Measurements from ENCODE around the gene BMP4. TPM values are rescaled to one million over a fixed set of nuclear protein-coding genes. Genes with fewer than 3 reads are reported as not detected.
A peak's percentile ranks its signal among the peaks of the same experiment; 100 is the strongest.

The BMP4 gene
- total and polyA plus RNA-seq, 2 of the 13 experiments (the other 11 are each of a cell fraction or from before 2014, with no cell fraction given): 56.4 to 169 TPM

DNA sequence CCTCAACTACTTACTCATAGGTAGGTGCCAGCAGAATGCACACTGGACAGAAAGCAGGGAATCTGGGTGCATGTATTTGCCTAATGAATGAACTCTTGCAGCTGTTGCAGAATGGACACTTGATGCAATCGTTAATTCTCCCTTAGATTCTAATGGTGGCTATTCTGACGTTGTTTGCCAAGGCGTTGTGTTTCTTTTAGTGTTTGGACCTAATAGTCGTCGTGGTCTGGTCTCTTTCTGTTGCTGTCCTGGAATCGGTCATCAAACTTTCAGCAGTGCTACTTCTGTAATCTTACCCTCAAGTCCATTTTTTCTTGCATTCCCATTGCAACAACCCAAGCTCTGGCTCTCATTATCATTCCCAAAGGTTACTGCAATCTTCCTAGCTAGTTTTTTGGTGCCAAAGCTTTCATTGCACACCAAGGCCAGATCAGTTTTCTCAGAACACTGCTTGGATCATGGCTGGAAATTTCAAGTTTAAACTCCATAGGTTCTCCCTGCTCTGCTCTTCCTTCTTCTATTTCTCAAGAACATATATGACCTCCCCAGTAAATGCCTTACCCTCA, 31.3 kb downstream of the BMP4 start (continued):
- TF ChIP-seq, protein P1, sequence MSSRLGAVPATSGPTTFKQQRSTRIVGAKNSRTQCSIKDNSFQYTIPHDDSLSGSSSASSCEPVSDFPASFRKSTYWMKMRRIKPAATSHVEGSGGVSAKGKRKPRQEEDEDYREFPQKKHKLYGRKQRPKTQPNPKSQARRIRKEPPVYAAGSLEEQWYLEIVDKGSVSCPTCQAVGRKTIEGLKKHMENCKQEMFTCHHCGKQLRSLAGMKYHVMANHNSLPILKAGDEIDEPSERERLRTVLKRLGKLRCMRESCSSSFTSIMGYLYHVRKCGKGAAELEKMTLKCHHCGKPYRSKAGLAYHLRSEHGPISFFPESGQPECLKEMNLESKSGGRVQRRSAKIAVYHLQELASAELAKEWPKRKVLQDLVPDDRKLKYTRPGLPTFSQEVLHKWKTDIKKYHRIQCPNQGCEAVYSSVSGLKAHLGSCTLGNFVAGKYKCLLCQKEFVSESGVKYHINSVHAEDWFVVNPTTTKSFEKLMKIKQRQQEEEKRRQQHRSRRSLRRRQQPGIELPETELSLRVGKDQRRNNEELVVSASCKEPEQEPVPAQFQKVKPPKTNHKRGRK (CRISPR knock-in tag; IDR thresholded peaks at IDR 0.05): no peak
- no peak for TF ChIP-seq KMT2B (CRISPR knock-in tag; IDR thresholded peaks at IDR 0.05)

DNA sequence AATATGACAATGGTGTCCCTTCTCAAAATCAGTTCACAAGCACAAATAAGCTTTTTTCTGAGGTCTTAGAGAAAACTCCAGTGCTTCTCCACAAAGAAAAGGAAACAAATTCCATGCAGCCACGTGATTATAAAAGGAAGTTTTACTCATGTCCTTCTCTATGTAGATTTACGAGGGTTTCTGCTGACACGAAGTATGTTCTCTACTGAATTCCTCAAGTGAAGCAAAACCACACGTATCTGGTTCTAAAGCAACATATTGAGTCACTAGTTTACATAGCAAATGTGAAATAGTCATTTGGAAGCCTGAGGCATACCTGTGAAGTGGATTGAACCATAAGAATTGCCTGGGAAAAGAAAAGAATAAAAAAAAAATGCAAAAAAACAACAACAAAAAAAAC, 31.9 kb downstream of the BMP4 start:
- ATAC-seq (no peak), FAIRE-seq (no peak), DNase-seq (ENCODE audit: low spot score) (peak; percentile 37)
- TF ChIP-seq MAFK (conservative IDR thresholded peaks at IDR 0.05 in 1 of 2, IDR thresholded peaks at IDR 0.05 in 1 of 2; ENCODE audit: low read length in 2 of 2) (peak; percentile 25 to 29; a peak in 1 of 4 replicates), ZNF251 (CRISPR knock-in tag; IDR thresholded peaks at IDR 0.05) (no peak)
- Histone ChIP-seq H3K9me3 (ENCODE audit: low read length) (no peaks in the 10 kb centered on the region), H3K4me3 (replicated peaks in 1 of 3; ENCODE audit: insufficient read depth in 1 of 3, low read depth in 2 of 3, low read length in 3 of 3) (no peak overlapping the region), H3K36me3 (replicated peaks in 1 of 2; ENCODE audit: control insufficient read depth in 1 of 2, insufficient read depth in 2 of 2, low read length in 2 of 2) (no peaks in the 10 kb centered on the region), H3K4me1 (ENCODE audit: insufficient read depth, low read length) (peaks cover 43% of the 10 kb centered on the region), H3K27ac (ENCODE audit: extremely low read length, insufficient read depth, low read length) (no peak overlapping the region), H4K20me1 (ENCODE audit: insufficient read depth, low read length) (no peaks in the 10 kb centered on the region), H2AFZ (ENCODE audit: low read length) (peak overlapping the region; percentile 38), H3K79me2 (ENCODE audit: insufficient read depth, low read length) (no peaks in the 10 kb centered on the region), H3K9ac (ENCODE audit: insufficient read depth, low read depth, low read length) (no peak overlapping the region), H3K27me3 (ENCODE audit: control insufficient read depth in 1 of 2, insufficient read depth in 2 of 2, low read length in 2 of 2) (no peaks in the 10 kb centered on the region), H3K4me2 (ENCODE audit: low read depth, low read length) (no peak overlapping the region)
- WGBS (ENCODE audit: low lambda C conversion rate): 42% methylated on average over 4 of the region's 4 CpGs
- no TSS peak for BruUV-seq (replicated peaks)
- ChIA-PET CTCF (ENCODE audit: low intra/inter-chr PET ratio, low total read pairs) (no interaction called here), POLR2A (interaction anchor here (1.5 kb wide), 1 partner anchor 28 kb away, joined by 4 read pairs; no protein-coding TSS in a partner anchor)
- in situ Hi-C loops (cut with HindIII; ENCODE audit: extremely low pct_ligation_motif_present, low pct_unique_long_range_greater_than_20kb) (no loop called here), intact Hi-C loops (cut with micrococcal nuclease; ENCODE audit: unreplicated experiment) (no loop called here)

DNA sequence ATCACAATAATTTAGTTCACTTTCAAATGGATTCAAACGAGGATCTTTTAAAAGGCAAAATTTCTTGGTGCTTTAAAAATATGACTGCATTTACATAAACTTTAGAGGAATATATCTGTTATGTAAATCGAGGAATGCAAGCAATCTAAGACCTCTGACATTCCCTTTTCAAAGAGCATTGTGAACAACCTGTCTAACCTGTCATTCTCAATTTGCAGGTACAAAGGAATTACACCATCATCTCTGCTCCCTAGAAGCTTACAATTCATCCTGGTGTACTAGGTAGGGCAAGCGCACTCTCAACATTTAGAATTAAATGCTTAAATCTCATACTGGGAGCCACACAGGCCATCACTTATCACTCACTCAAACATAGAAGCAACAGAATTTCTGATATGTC, 35.6 kb downstream of the BMP4 start:
- no TSS peak for BruUV-seq (replicated peaks)
- Histone ChIP-seq H3K4me1 (ENCODE audit: insufficient read depth, low read length) (peaks cover 26% of the 10 kb centered on the region), H4K20me1 (ENCODE audit: insufficient read depth, low read length) (no peaks in the 10 kb centered on the region), H2AFZ (ENCODE audit: low read length) (no peak overlapping the region), H3K79me2 (ENCODE audit: insufficient read depth, low read length) (no peaks in the 10 kb centered on the region), H3K9ac (ENCODE audit: insufficient read depth, low read depth, low read length) (no peak overlapping the region), H3K27me3 (ENCODE audit: control insufficient read depth in 1 of 2, insufficient read depth in 2 of 2, low read length in 2 of 2) (no peaks in the 10 kb centered on the region), H3K4me3 (replicated peaks in 1 of 3; ENCODE audit: insufficient read depth in 1 of 3, low read depth in 2 of 3, low read length in 3 of 3) (no peak overlapping the region), H3K36me3 (replicated peaks in 1 of 2; ENCODE audit: control insufficient read depth in 1 of 2, insufficient read depth in 2 of 2, low read length in 2 of 2) (no peaks in the 10 kb centered on the region), H3K27ac (ENCODE audit: extremely low read length, insufficient read depth, low read length) (no peak overlapping the region), H3K4me2 (ENCODE audit: low read depth, low read length) (no peak overlapping the region), H3K9me3 (ENCODE audit: low read length) (no peaks in the 10 kb centered on the region)
- in situ Hi-C loops (cut with HindIII; ENCODE audit: extremely low pct_ligation_motif_present, low pct_unique_long_range_greater_than_20kb) (no loop called here), intact Hi-C loops (cut with micrococcal nuclease; ENCODE audit: unreplicated experiment) (no loop called here)
- ChIA-PET POLR2A (no interaction called here), CTCF (ENCODE audit: low intra/inter-chr PET ratio, low total read pairs) (no interaction called here)
- ATAC-seq (no peak), DNase-seq (ENCODE audit: low spot score) (no peak), FAIRE-seq (no peak)
- WGBS (ENCODE audit: low lambda C conversion rate): 43% methylated on average over 3 of the region's 3 CpGs
- TF ChIP-seq RNF2 (conservative IDR thresholded peaks at IDR 0.05; ENCODE audit: low read depth) (no peak), ZNF614 (CRISPR knock-in tag; IDR thresholded peaks at IDR 0.05; ENCODE audit: borderline replicate concordance) (no peak), ZNF460 (CRISPR knock-in tag; IDR thresholded peaks at IDR 0.05; ENCODE audit: borderline replicate concordance) (no peak), PAX8 (CRISPR knock-in tag; IDR thresholded peaks at IDR 0.05; ENCODE audit: borderline replicate concordance) (no peak), HMG20A (CRISPR knock-in tag; IDR thresholded peaks at IDR 0.05; ENCODE audit: borderline replicate concordance) (no peak), HNF4A (CRISPR knock-in tag; IDR thresholded peaks at IDR 0.05) (no peak), ETV6 (CRISPR knock-in tag; conservative IDR thresholded peaks at IDR 0.05) (no peak)
- TF ChIP-seq, protein P2, sequence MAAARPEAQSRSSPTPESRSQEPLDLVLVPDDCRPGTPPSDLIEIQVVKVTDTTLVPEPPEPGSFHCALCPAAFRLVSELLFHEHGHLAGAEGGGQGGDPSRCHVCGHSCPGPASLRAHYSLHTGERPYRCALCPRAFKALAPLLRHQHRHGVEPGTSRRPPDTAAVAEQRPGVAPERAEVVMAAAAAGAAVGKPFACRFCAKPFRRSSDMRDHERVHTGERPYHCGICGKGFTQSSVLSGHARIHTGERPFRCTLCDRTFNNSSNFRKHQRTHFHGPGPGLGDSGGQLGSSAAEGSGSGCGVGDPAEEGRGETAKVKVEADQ (CRISPR knock-in tag; IDR thresholded peaks at IDR 0.05; ENCODE audit: borderline replicate concordance): no peak
- TF ChIP-seq, protein P3, sequence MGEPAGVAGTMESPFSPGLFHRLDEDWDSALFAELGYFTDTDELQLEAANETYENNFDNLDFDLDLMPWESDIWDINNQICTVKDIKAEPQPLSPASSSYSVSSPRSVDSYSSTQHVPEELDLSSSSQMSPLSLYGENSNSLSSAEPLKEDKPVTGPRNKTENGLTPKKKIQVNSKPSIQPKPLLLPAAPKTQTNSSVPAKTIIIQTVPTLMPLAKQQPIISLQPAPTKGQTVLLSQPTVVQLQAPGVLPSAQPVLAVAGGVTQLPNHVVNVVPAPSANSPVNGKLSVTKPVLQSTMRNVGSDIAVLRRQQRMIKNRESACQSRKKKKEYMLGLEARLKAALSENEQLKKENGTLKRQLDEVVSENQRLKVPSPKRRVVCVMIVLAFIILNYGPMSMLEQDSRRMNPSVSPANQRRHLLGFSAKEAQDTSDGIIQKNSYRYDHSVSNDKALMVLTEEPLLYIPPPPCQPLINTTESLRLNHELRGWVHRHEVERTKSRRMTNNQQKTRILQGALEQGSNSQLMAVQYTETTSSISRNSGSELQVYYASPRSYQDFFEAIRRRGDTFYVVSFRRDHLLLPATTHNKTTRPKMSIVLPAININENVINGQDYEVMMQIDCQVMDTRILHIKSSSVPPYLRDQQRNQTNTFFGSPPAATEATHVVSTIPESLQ (CRISPR knock-in tag; conservative IDR thresholded peaks at IDR 0.05): no peak

Measured in HepG2 (cell line).